Measurements from ENCODE around the gene ATP6V1B1.

GRCh38 chr2:70941701-70942100 is 6.0 kb downstream of the ATP6V1B1 start:
- TF ChIP-seq CTCF (IDR thresholded peaks at IDR 0.05; ENCODE audit: low read depth, low read length) = no peak
- TF ChIP-seq POLR2A (IDR thresholded peaks at IDR 0.05; ENCODE audit: extremely low read depth, insufficient read length) = no peak
- TF ChIP-seq MYC (IDR thresholded peaks at IDR 0.05; ENCODE audit: low read depth, low read length) = no peak
- TF ChIP-seq MAX (IDR thresholded peaks at IDR 0.05; ENCODE audit: low read depth, low read length) = no peak

Data from NB4 (cell line).